ENCODE measurements around the gene CPNE7.
"Not testable (repeated sequence)": the region's sequence is repeated elsewhere in the genome, so short reads cannot be mapped to it uniquely, and the experiment has no call there.

The CPNE7 gene

GRCh38 chr16:89569506-89570341 is 5.8 kb upstream of the CPNE7 start:
- Histone ChIP-seq H3K4me3 (ENCODE audit: low read depth, low read length) (no peak overlapping the region), H3K27ac (ENCODE audit: extremely low read depth, low read depth, low read length) (no peak overlapping the region), H3K4me1 (ENCODE audit: control insufficient read depth, insufficient read depth, low read length) (no peaks in the 10 kb centered on the region; the same call in 1 of the 2 replicates), H3K9me3 (ENCODE audit: control insufficient read depth, insufficient read depth, low read depth, low read length) (no peaks in the 10 kb centered on the region), H3K36me3 (ENCODE audit: control insufficient read depth in 2 of 2, insufficient read depth in 1 of 2, low read length in 2 of 2) (peaks cover 0 to 5% of the 10 kb centered on the region in 2 experiments; a peak in 1 of 3 replicates)
- ChIA-PET CTCF (interaction anchor here (1.3 to 1.4 kb wide), 2 partner anchors 45 to 72 kb away, joined by 4 to 7 read pairs; no protein-coding TSS in a partner anchor), POLR2A (no interaction called here)
- TF ChIP-seq PRDM10 (tag by site-specific recombination; IDR thresholded peaks at IDR 0.05) (peak; percentile 73), SP2 (tag by site-specific recombination; IDR thresholded peaks at IDR 0.05) (peak; percentile 10; the same call in 1 of the 2 replicates), KLF9 (tag by site-specific recombination; IDR thresholded peaks at IDR 0.05; ENCODE audit: low read depth) (0 out of 2 replicates have a peak, but pooled peaks have one; percentile 15), ZNF555 (tag by site-specific recombination; conservative IDR thresholded peaks at IDR 0.05) (no peak)

- no peak overlapping the region for H3K4me3 ChIP-seq (ENCODE audit: low read depth, low read length)
- H3K9me3 ChIP-seq (ENCODE audit: control insufficient read depth, insufficient read depth, low read depth, low read length), result no peaks in the 10 kb centered on the region
- H3K27ac ChIP-seq (ENCODE audit: extremely low read depth, low read depth, low read length), result no peak overlapping the region
- POLR2A ChIA-PET, result no interaction called here
- H3K4me1 ChIP-seq (ENCODE audit: control insufficient read depth, insufficient read depth, low read length), result no peaks in the 10 kb centered on the region
- no peak for TF ChIP-seq ZNF830 (tag by site-specific recombination; IDR thresholded peaks at IDR 0.05; ENCODE audit: low read depth)
- TF ChIP-seq GLIS2 (tag by site-specific recombination; IDR thresholded peaks at IDR 0.05), result 0 out of 2 replicates have a peak, but pooled peaks have one; percentile 18
- CTCF ChIA-PET, result no interaction called here
- H3K36me3 ChIP-seq (ENCODE audit: control insufficient read depth in 2 of 2, insufficient read depth in 1 of 2, low read length in 2 of 2), result peaks cover 0 to 3% of the 10 kb centered on the region in 2 experiments; a peak in 1 of 3 replicates
Measured at GRCh38 chr16:89570342-89570923, 5.1 kb upstream of the CPNE7 start.

GRCh38 chr16:89570983-89571598 is 4.5 kb upstream of the CPNE7 start:
- H3K36me3 ChIP-seq (ENCODE audit: control insufficient read depth in 2 of 2, insufficient read depth in 1 of 2, low read length in 2 of 2); H3K4me3 ChIP-seq (ENCODE audit: low read depth, low read length); H3K4me1 ChIP-seq (ENCODE audit: control insufficient read depth, insufficient read depth, low read length); POLR2A ChIA-PET; CTCF ChIA-PET; H3K9me3 ChIP-seq (ENCODE audit: control insufficient read depth, insufficient read depth, low read depth, low read length); H3K27ac ChIP-seq (ENCODE audit: extremely low read depth, low read depth, low read length): not testable (repeated sequence)

GRCh38 chr16:89571636-89572035 is 3.9 kb upstream of the CPNE7 start:
- Histone ChIP-seq H3K9me3 (ENCODE audit: control insufficient read depth, insufficient read depth, low read depth, low read length) (no peaks in the 10 kb centered on the region), H3K27ac (ENCODE audit: extremely low read depth, low read depth, low read length) (no peak overlapping the region), H3K36me3 (ENCODE audit: control insufficient read depth in 2 of 2, insufficient read depth in 1 of 2, low read length in 2 of 2) (peaks cover 0 to 3% of the 10 kb centered on the region in 2 experiments; a peak in 1 of 3 replicates), H3K4me1 (ENCODE audit: control insufficient read depth, insufficient read depth, low read length) (no peaks in the 10 kb centered on the region), H3K4me3 (ENCODE audit: low read depth, low read length) (no peak overlapping the region)
- TF ChIP-seq ZNF521 (tag by site-specific recombination; IDR thresholded peaks at IDR 0.05) (no peak), ZNF768 (tag by site-specific recombination; IDR thresholded peaks at IDR 0.05) (peak; percentile 91)
- ChIA-PET CTCF (no interaction called here), POLR2A (no interaction called here)

Data from HEK293 (cell line).